HEK293 (cell line): ENCODE results near the gene RBM4.

Experiments
- CTCF ChIA-PET: fragments of 350-600 bp; formaldehyde crosslinking; extraction: SDS; loops from one replicate; lab custom pipeline; 2021; ENCODE audit warnings: antibody characterized with exemption; lab: Yijun Ruan, JAX
- POLR2A ChIA-PET: fragments of 300-600 bp; formaldehyde crosslinking; extraction: SDS; loops from one replicate; lab custom pipeline; 2020; ENCODE audit warnings: antibody characterized with exemption, inconsistent platforms; lab: Yijun Ruan, JAX
- H3K27ac ChIP-seq: fragments of 200-500 bp; sonication (Bioruptor generic); 2 replicates; pipeline ENCODE4 v1.5.1; 2014; ENCODE audit warnings: low read depth, low read length, control low read depth, inconsistent platforms; ENCODE audit errors: extremely low read depth
- H3K36me3 ChIP-seq, 2 experiments: fragments of 200-500 bp in 1 of 2; sonication (Bioruptor generic) in 1 of 2; 1 replicate in 1 of 2; 2 replicates in 1 of 2; pipeline ENCODE4 v1.5.1; 2014 to 2017; ENCODE audit warnings: inconsistent platforms in 2 of 2, low read length in 2 of 2; ENCODE audit not compliant: control insufficient read depth in 2 of 2, insufficient read depth in 1 of 2
- H3K4me1 ChIP-seq: fragments of 200-500 bp; sonication (Bioruptor generic); 2 replicates; pipeline ENCODE4 v1.5.1; 2014; ENCODE audit warnings: mild to moderate bottlenecking, low read length, inconsistent platforms; ENCODE audit not compliant: control insufficient read depth, insufficient read depth
- H3K4me3 ChIP-seq: 2 replicates; pipeline ENCODE4 v1.5.1; 2011; ENCODE audit warnings: low read depth, mild to moderate bottlenecking, control low read depth, low read length, moderate library complexity
- H3K9me3 ChIP-seq: fragments of 200-500 bp; sonication (Bioruptor generic); 2 replicates; pipeline ENCODE4 v1.5.1; 2014; ENCODE audit warnings: low read depth, low read length, inconsistent platforms; ENCODE audit not compliant: control insufficient read depth, insufficient read depth
- ATF2 ChIP-seq: fragments of 450-650 bp; formaldehyde crosslinking; IDR thresholded peaks from 2 replicates; pipeline ENCODE4 v1.5.1; 2016; ENCODE audit warnings: missing biosample characterization, missing genetic modification characterization, low read depth
- BCL11B ChIP-seq: fragments of 450-650 bp; formaldehyde crosslinking; IDR thresholded peaks from 2 replicates; pipeline ENCODE4 v1.5.1; 2016; ENCODE audit warnings: low read depth, missing biosample characterization, missing genetic modification characterization
- GLIS1 ChIP-seq: fragments of 450-650 bp; formaldehyde crosslinking; IDR thresholded peaks from 2 replicates; pipeline ENCODE4 v1.5.1; 2016; ENCODE audit warnings: missing biosample characterization, missing genetic modification characterization
- PRDM1 ChIP-seq: fragments of 450-650 bp; formaldehyde crosslinking; IDR thresholded peaks from 2 replicates; pipeline ENCODE4; 2016; ENCODE audit warnings: missing biosample characterization, missing genetic modification characterization
- PRDM6 ChIP-seq: fragments of 450-650 bp; formaldehyde crosslinking; IDR thresholded peaks from 2 replicates; pipeline ENCODE4 v1.5.1; 2017; ENCODE audit warnings: missing biosample characterization, missing genetic modification characterization
- SCRT1 ChIP-seq: fragments of 450-650 bp; formaldehyde crosslinking; IDR thresholded peaks from 2 replicates; pipeline ENCODE4 v1.5.1; 2016; ENCODE audit warnings: missing biosample characterization, missing genetic modification characterization, borderline replicate concordance
- SETDB1 ChIP-seq: IDR thresholded peaks from one replicate; pipeline ENCODE4 v1.6.1; 2017; ENCODE audit warnings: mild to moderate bottlenecking, low read length, moderate library complexity, mixed read lengths; ENCODE audit not compliant: insufficient read length
- YY1 ChIP-seq: fragments of 450-650 bp; formaldehyde crosslinking; IDR thresholded peaks from 2 replicates; pipeline ENCODE4 v1.5.1; 2018; ENCODE audit warnings: missing biosample characterization, missing genetic modification characterization
- ZBTB1 ChIP-seq: fragments of 450-650 bp; formaldehyde crosslinking; IDR thresholded peaks from 2 replicates; pipeline ENCODE4 v1.5.1; 2016; ENCODE audit warnings: missing biosample characterization, missing genetic modification characterization
- ZBTB17 ChIP-seq: fragments of 450-650 bp; formaldehyde crosslinking; IDR thresholded peaks from 2 replicates; pipeline ENCODE4 v1.5.1; 2016; ENCODE audit warnings: missing biosample characterization, missing genetic modification characterization
- ZBTB44 ChIP-seq: fragments of 450-650 bp; IDR thresholded peaks from 2 replicates; pipeline ENCODE4 v1.5.1; 2018; ENCODE audit warnings: missing biosample characterization, mild to moderate bottlenecking, missing genetic modification characterization
- ZBTB6 ChIP-seq: fragments of 450-650 bp; formaldehyde crosslinking; IDR thresholded peaks from 2 replicates; pipeline ENCODE4 v1.5.1; 2017; ENCODE audit warnings: missing biosample characterization, missing genetic modification characterization
- ZFHX2 ChIP-seq: fragments of 450-650 bp; formaldehyde crosslinking; conservative IDR thresholded peaks from 2 replicates; pipeline ENCODE4 v1.5.1; 2016; ENCODE audit warnings: missing biosample characterization, missing genetic modification characterization
- ZFP37 ChIP-seq: fragments of 450-650 bp; formaldehyde crosslinking; IDR thresholded peaks from 2 replicates; pipeline ENCODE4 v1.5.1; 2016; ENCODE audit warnings: missing biosample characterization, missing genetic modification characterization
- ZNF133 ChIP-seq: fragments of 450-650 bp; formaldehyde crosslinking; IDR thresholded peaks from 2 replicates; pipeline ENCODE4 v1.5.1; 2016; ENCODE audit warnings: missing biosample characterization, missing genetic modification characterization
- ZNF239 ChIP-seq: fragments of 450-650 bp; formaldehyde crosslinking; IDR thresholded peaks from 2 replicates; pipeline ENCODE4 v1.5.1; 2016; ENCODE audit warnings: missing biosample characterization, missing genetic modification characterization
- ZNF280D ChIP-seq: fragments of 450-650 bp; formaldehyde crosslinking; IDR thresholded peaks from 2 replicates; pipeline ENCODE4 v1.5.1; 2016; ENCODE audit warnings: missing biosample characterization, missing genetic modification characterization
- ZNF391 ChIP-seq: fragments of 450-650 bp; formaldehyde crosslinking; IDR thresholded peaks from 2 replicates; pipeline ENCODE4 v1.5.1; 2016; ENCODE audit warnings: low read depth, missing biosample characterization, missing genetic modification characterization, borderline replicate concordance
- ZNF404 ChIP-seq: fragments of 450-650 bp; formaldehyde crosslinking; IDR thresholded peaks from 2 replicates; pipeline ENCODE4 v1.5.1; 2017; ENCODE audit warnings: missing biosample characterization, missing genetic modification characterization
- ZNF510 ChIP-seq: fragments of 450-650 bp; formaldehyde crosslinking; IDR thresholded peaks from 2 replicates; pipeline ENCODE4 v1.5.1; 2018; ENCODE audit warnings: mild to moderate bottlenecking, missing genetic modification characterization, missing biosample characterization; ENCODE audit not compliant: insufficient replicate concordance
- ZNF626 ChIP-seq: fragments of 450-650 bp; sonication (Bioruptor Pico); formaldehyde crosslinking; IDR thresholded peaks from 2 replicates; pipeline ENCODE4 v1.5.1; 2018; ENCODE audit warnings: missing biosample characterization, missing genetic modification characterization, inconsistent platforms
- ZNF707 ChIP-seq: fragments of 450-650 bp; formaldehyde crosslinking; IDR thresholded peaks from 2 replicates; pipeline ENCODE4 v1.5.1; 2016; ENCODE audit warnings: missing biosample characterization, missing genetic modification characterization
- ZNF777 ChIP-seq: fragments of 450-650 bp; formaldehyde crosslinking; IDR thresholded peaks from 2 replicates; pipeline ENCODE4 v1.5.1; 2017; ENCODE audit warnings: missing biosample characterization, missing genetic modification characterization, borderline replicate concordance
- ZNF830 ChIP-seq: fragments of 450-650 bp; IDR thresholded peaks from 2 replicates; pipeline ENCODE4 v1.5.0; 2018; ENCODE audit warnings: missing biosample characterization, missing genetic modification characterization, low read depth, mild to moderate bottlenecking, moderate library complexity

RBM4 gene

GRCh38 chr11:66674964-66675602 is 36.6 kb downstream of the RBM4 start:
- POLR2A ChIA-PET: interaction anchor here (0.6 kb wide), 1 partner anchor 12 kb away, joined by 3 read pairs; no protein-coding TSS in a partner anchor
- no peaks in the 10 kb centered on the region for H3K9me3 ChIP-seq
- peak; percentile 66 for TF ChIP-seq ZBTB17 (tag by site-specific recombination)
- TF ChIP-seq PRDM1 (tag by site-specific recombination): peak; percentile 92
- peak; percentile 21; the same call in 1 of the 2 replicates for TF ChIP-seq PRDM6 (tag by site-specific recombination)
- no peak for TF ChIP-seq ZBTB1 (tag by site-specific recombination)
- no peak for TF ChIP-seq ZNF777 (tag by site-specific recombination)
- TF ChIP-seq, all 188 proteins: peak for 3
- CTCF ChIA-PET: interaction anchor here (0.7 to 1.3 kb wide), 2 partner anchors 20 to 159 kb away, joined by 3 to 4 read pairs; no protein-coding TSS in a partner anchor
- Histone ChIP-seq H3K36me3 (peaks cover 0 to 33% of the 10 kb centered on the region in 2 experiments; a peak in 2 of 3 replicates), H3K4me3 (no peak overlapping the region), H3K27ac (no peak overlapping the region), H3K4me1 (no peaks in the 10 kb centered on the region)

GRCh38 chr11:66676282-66676919 is 37.9 kb downstream of the RBM4 start:
- ChIA-PET POLR2A (interaction anchor here (0.6 to 4.0 kb wide), 9 partner anchors 9 to 180 kb away, joined by 3 to 32 read pairs (median 8); partner anchors contain the start of genes CCDC87, CCS, RBM14 and RCE1), CTCF (interaction anchor here (0.6 to 2.6 kb wide), 3 partner anchors 17 to 291 kb away, joined by 3 to 31 read pairs (median 3); no protein-coding TSS in a partner anchor)
- no peak overlapping the region; the same call in 1 of the 2 replicates for H3K4me3 ChIP-seq
- H3K4me1 ChIP-seq: no peaks in the 10 kb centered on the region
- H3K36me3 ChIP-seq: peaks cover 0 to 21% of the 10 kb centered on the region in 2 experiments; a peak in 2 of 3 replicates
- no peaks in the 10 kb centered on the region for H3K9me3 ChIP-seq
- no peak overlapping the region for H3K27ac ChIP-seq
- no peak for TF ChIP-seq ZBTB44 (tag by site-specific recombination)
- no peak for TF ChIP-seq ZFHX2 (tag by site-specific recombination)
- TF ChIP-seq ZNF626 (tag by site-specific recombination): no peak
- TF ChIP-seq ZFP37 (tag by site-specific recombination): no peak
- no peak for TF ChIP-seq ATF2 (tag by site-specific recombination)
- no peak for TF ChIP-seq ZNF510 (tag by site-specific recombination)
- TF ChIP-seq ZNF830 (tag by site-specific recombination): no peak
- no peak for TF ChIP-seq BCL11B
- no peak for TF ChIP-seq SETDB1
- no peak for TF ChIP-seq ZNF239
- TF ChIP-seq GLIS1 (tag by site-specific recombination): no peak
- no peak for TF ChIP-seq YY1 (tag by site-specific recombination)
- TF ChIP-seq ZNF391 (tag by site-specific recombination): no peak
- TF ChIP-seq SCRT1 (tag by site-specific recombination): no peak
- no peak for TF ChIP-seq ZNF133 (tag by site-specific recombination)
- TF ChIP-seq ZNF280D (tag by site-specific recombination): no peak
- no peak for TF ChIP-seq ZBTB6
- TF ChIP-seq ZNF707 (tag by site-specific recombination): no peak
- no peak for TF ChIP-seq ZNF404 (tag by site-specific recombination)
